HepG2 (cell line): ENCODE results near the gene NSF. TPM values are rescaled to one million over a fixed set of nuclear protein-coding genes. Genes with fewer than 3 reads are reported as not detected.

ENCODE experiments used
- BCL6 ChIP-seq: IDR thresholded peaks from 2 replicates; pipeline ENCODE4 v1.6.1; 2016; ENCODE audit warnings: missing genetic modification reagents, missing compliant biosample characterization
- BHLHE40 ChIP-seq: IDR thresholded peaks from 2 replicates; pipeline ENCODE4 v1.6.1; 2011; ENCODE audit warnings: low read length, improper control_type of control experiment
- DNMT1 ChIP-seq: sonication (generic); formaldehyde crosslinking; IDR thresholded peaks from 2 replicates; pipeline ENCODE4 v1.5.1; 2020; ENCODE audit warnings: mild to moderate bottlenecking, missing genetic modification reagents
- MED13 ChIP-seq: sonication (generic); formaldehyde crosslinking; IDR thresholded peaks from 2 replicates; pipeline ENCODE4 v1.5.0; 2020; ENCODE audit warnings: missing genetic modification reagents
- MEIS1 ChIP-seq: sonication (generic); formaldehyde crosslinking; IDR thresholded peaks from 2 replicates; pipeline ENCODE4 v1.9.0; 2021; ENCODE audit warnings: mild to moderate bottlenecking, missing genetic modification reagents, moderate library complexity, borderline replicate concordance
- MLX ChIP-seq: IDR thresholded peaks from 2 replicates; pipeline ENCODE4 v1.6.1; 2016
- NONO ChIP-seq, 2 experiments: fragments of 450-650 bp in 1 of 2; sonication (generic) in 1 of 2; formaldehyde crosslinking in 1 of 2; IDR thresholded peaks in 1 of 2; conservative IDR thresholded peaks in 1 of 2; 2 replicates each; pipeline versions ENCODE4 v1.6.1 to v1.8.0; 2017 to 2022; ENCODE audit warnings: mild to moderate bottlenecking in 1 of 2, missing genetic modification reagents in 1 of 2, moderate library complexity in 1 of 2
- SNAI1 ChIP-seq: sonication (generic); formaldehyde crosslinking; IDR thresholded peaks from 2 replicates; pipeline ENCODE4 v1.5.0; 2020; ENCODE audit warnings: mild to moderate bottlenecking, missing genetic modification reagents, borderline replicate concordance
- SPEN ChIP-seq: sonication (generic); formaldehyde crosslinking; IDR thresholded peaks from 2 replicates; pipeline ENCODE4 v1.5.1; 2020; ENCODE audit warnings: low read depth, mild to moderate bottlenecking, missing genetic modification reagents
- TAF15 ChIP-seq: fragments of 200-400 bp; formaldehyde crosslinking; IDR thresholded peaks from one replicate; pipeline ENCODE4 v1.6.1; 2018; ENCODE audit warnings: mild to moderate bottlenecking, low read depth, low read length; ENCODE audit not compliant: poor library complexity, severe bottlenecking
- TEF ChIP-seq: sonication (generic); formaldehyde crosslinking; IDR thresholded peaks from 2 replicates; pipeline ENCODE4 v1.5.0; 2020; ENCODE audit warnings: missing genetic modification reagents
- ZBTB43 ChIP-seq: sonication (generic); formaldehyde crosslinking; conservative IDR thresholded peaks from 2 replicates; pipeline ENCODE4 v1.4.0; 2020; ENCODE audit warnings: missing genetic modification reagents
- ZNF441 ChIP-seq: sonication (generic); formaldehyde crosslinking; IDR thresholded peaks from 2 replicates; pipeline ENCODE4 v1.7.0; 2021; ENCODE audit warnings: missing genetic modification reagents, borderline replicate concordance
- ZNF460 ChIP-seq: sonication (generic); formaldehyde crosslinking; IDR thresholded peaks from 2 replicates; pipeline ENCODE4 v1.5.1; 2020; ENCODE audit warnings: missing genetic modification reagents, mild to moderate bottlenecking, borderline replicate concordance
- ZNF605 ChIP-seq: sonication (generic); formaldehyde crosslinking; IDR thresholded peaks from 2 replicates; pipeline ENCODE4 v1.8.0; 2022; ENCODE audit warnings: mild to moderate bottlenecking, missing genetic modification reagents
- ZNF670 ChIP-seq: sonication (generic); formaldehyde crosslinking; IDR thresholded peaks from 2 replicates; pipeline ENCODE4 v1.8.0; 2022; ENCODE audit warnings: mild to moderate bottlenecking, missing genetic modification reagents, borderline replicate concordance
- polyA plus RNA-seq, 8 experiments: library from polyadenylated mRNA; depleted of rRNA in 3 of 8; stranded (reverse) in 7 of 8; unstranded in 1 of 8; fragments of >200 nt; fragmentation: Illumina TruSeq in 4 of 8; extraction: Trizol in 4 of 8; gene quantifications; 2 replicates each; pipeline versions ENCODE4 v1.2.1 to v1.2.3, GENCODE V29; 2011 to 2016; ENCODE audit warnings: low read depth in 4 of 8, missing spikeins in 1 of 8, mixed read lengths in 1 of 8; ENCODE audit not compliant: insufficient read depth in 1 of 8
- total RNA-seq, 5 experiments: library from RNA; depleted of rRNA; stranded (reverse); fragments of >200 nt; fragmentation: Illumina TruSeq; extraction: Trizol; gene quantifications; 2 replicates each; pipeline ENCODE4 v1.2.3, GENCODE V29; 2016; ENCODE audit warnings: low read depth in 1 of 5
- TF ChIP-seq, protein P1 (sequence below): sonication (generic); formaldehyde crosslinking; IDR thresholded peaks from 2 replicates; pipeline ENCODE4 v1.4.0; 2020; ENCODE audit warnings: missing genetic modification reagents
- TF ChIP-seq, protein P2 (sequence below): sonication (generic); formaldehyde crosslinking; IDR thresholded peaks from 2 replicates; pipeline ENCODE4; 2020; ENCODE audit warnings: missing genetic modification reagents, mild to moderate bottlenecking, borderline replicate concordance

The NSF gene
- total and polyA plus RNA-seq, 2 of the 13 experiments (the other 11 are each of a cell fraction or from before 2014, with no cell fraction given), result 21.9 to 37.8 TPM

GRCh38 chr17:46770818-46771560 lies 180.5 kb downstream of the NSF start (continued):
- no peak for TF ChIP-seq MLX (CRISPR knock-in tag)
- TF ChIP-seq, protein P1, sequence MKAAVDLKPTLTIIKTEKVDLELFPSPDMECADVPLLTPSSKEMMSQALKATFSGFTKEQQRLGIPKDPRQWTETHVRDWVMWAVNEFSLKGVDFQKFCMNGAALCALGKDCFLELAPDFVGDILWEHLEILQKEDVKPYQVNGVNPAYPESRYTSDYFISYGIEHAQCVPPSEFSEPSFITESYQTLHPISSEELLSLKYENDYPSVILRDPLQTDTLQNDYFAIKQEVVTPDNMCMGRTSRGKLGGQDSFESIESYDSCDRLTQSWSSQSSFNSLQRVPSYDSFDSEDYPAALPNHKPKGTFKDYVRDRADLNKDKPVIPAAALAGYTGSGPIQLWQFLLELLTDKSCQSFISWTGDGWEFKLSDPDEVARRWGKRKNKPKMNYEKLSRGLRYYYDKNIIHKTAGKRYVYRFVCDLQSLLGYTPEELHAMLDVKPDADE (CRISPR knock-in tag), result no peak
- TF ChIP-seq ZNF460, result no peak
- 0 out of 2 replicates have a peak, but pooled peaks have one; percentile 7 for TF ChIP-seq BCL6 (CRISPR knock-in tag)
- TF ChIP-seq MED13, result 0 out of 2 replicates have a peak, but pooled peaks have one; percentile 39
- TF ChIP-seq TEF (CRISPR knock-in tag), result peak; percentile 62
- 0 out of 2 replicates have a peak, but pooled peaks have one; percentile 2 for TF ChIP-seq BHLHE40
- TF ChIP-seq DNMT1 (CRISPR knock-in tag), result peak; percentile 67; the same call in 1 of the 2 replicates
- peak; percentile 79 for TF ChIP-seq ZNF605
- TF ChIP-seq SPEN (CRISPR knock-in tag), result peak; percentile 38; the same call in 1 of the 2 replicates
- peak; percentile 78 for TF ChIP-seq TAF15
- TF ChIP-seq NONO (IDR thresholded peaks at IDR 0.05), result no peak
- no peak for TF ChIP-seq NONO (CRISPR knock-in tag; conservative IDR thresholded peaks at IDR 0.05)
- TF ChIP-seq, protein P2, sequence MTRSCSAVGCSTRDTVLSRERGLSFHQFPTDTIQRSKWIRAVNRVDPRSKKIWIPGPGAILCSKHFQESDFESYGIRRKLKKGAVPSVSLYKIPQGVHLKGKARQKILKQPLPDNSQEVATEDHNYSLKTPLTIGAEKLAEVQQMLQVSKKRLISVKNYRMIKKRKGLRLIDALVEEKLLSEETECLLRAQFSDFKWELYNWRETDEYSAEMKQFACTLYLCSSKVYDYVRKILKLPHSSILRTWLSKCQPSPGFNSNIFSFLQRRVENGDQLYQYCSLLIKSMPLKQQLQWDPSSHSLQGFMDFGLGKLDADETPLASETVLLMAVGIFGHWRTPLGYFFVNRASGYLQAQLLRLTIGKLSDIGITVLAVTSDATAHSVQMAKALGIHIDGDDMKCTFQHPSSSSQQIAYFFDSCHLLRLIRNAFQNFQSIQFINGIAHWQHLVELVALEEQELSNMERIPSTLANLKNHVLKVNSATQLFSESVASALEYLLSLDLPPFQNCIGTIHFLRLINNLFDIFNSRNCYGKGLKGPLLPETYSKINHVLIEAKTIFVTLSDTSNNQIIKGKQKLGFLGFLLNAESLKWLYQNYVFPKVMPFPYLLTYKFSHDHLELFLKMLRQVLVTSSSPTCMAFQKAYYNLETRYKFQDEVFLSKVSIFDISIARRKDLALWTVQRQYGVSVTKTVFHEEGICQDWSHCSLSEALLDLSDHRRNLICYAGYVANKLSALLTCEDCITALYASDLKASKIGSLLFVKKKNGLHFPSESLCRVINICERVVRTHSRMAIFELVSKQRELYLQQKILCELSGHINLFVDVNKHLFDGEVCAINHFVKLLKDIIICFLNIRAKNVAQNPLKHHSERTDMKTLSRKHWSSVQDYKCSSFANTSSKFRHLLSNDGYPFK (CRISPR knock-in tag), result 0 out of 2 replicates have a peak, but pooled peaks have one; percentile 57
- TF ChIP-seq ZNF441 (CRISPR knock-in tag), result peak; percentile 66
- peak; percentile 57; the same call in 1 of the 2 replicates for TF ChIP-seq MEIS1 (CRISPR knock-in tag)
- TF ChIP-seq ZBTB43, result 0 out of 2 replicates have a peak, but pooled peaks have one; percentile 26
- 0 out of 2 replicates have a peak, but pooled peaks have one; percentile 9 for TF ChIP-seq SNAI1 (CRISPR knock-in tag)
- TF ChIP-seq ZNF670 (CRISPR knock-in tag), result peak; percentile 20; the same call in 1 of the 2 replicates
